NCI-H2227 treated with DMSO at 0.1 percent for 48 hours (cell line): ENCODE measurements around the gene HAUS7.

Experiments
- DNase-seq: peaks from one replicate; lab custom pipeline; 2025; lab: John Stamatoyannopoulos, UW

The HAUS7 gene

GRCh38 chrX:153456161-153456560 is 14.2 kb downstream of the HAUS7 start:
- no peak for DNase-seq

- DNase-seq: no peak
These were observed 14.8 kb downstream of the HAUS7 start for GRCh38 chrX:153455571-153455970.

- no peak for DNase-seq
These were observed 15.3 kb downstream of the HAUS7 start for GRCh38 chrX:153454901-153455550.

- DNase-seq: no peak
These were observed 19.5 kb downstream of the HAUS7 start for GRCh38 chrX:153450949-153451277.

GRCh38 chrX:153450114-153450948 is 20.0 kb downstream of the HAUS7 start:
- no peak for DNase-seq

- DNase-seq: no peak
These were observed 20.8 kb downstream of the HAUS7 start for GRCh38 chrX:153449368-153450113.

GRCh38 chrX:153448556-153449367 is 21.6 kb downstream of the HAUS7 start:
- no peak for DNase-seq

- no peak for DNase-seq
These were observed 22.8 kb downstream of the HAUS7 start for GRCh38 chrX:153447581-153447960.

GRCh38 chrX:153446950-153447580 is 23.3 kb downstream of the HAUS7 start:
- DNase-seq: no peak

GRCh38 chrX:153446636-153446936 is 23.8 kb downstream of the HAUS7 start:
- DNase-seq: no peak

- no peak for DNase-seq
These were observed 24.3 kb downstream of the HAUS7 start, which contains the start of gene TREX2 for GRCh38 chrX:153445856-153446635. TSS of gene TREX2 (minus strand) at chrX:153446056. CDS start at chrX:153445430, 626 bp downstream.

- DNase-seq: no peak
These were observed 25.1 kb downstream of the HAUS7 start for GRCh38 chrX:153445106-153445855.

GRCh38 chrX:153444333-153445011 is 25.9 kb downstream of the HAUS7 start:
- no peak for DNase-seq

- no peak for DNase-seq
These were observed 26.7 kb downstream of the HAUS7 start for GRCh38 chrX:153443476-153444332.

GRCh38 chrX:153442463-153442862 is 27.9 kb downstream of the HAUS7 start:
- no peak for DNase-seq

- no peak for DNase-seq
These were observed 28.4 kb downstream of the HAUS7 start for GRCh38 chrX:153441981-153442380.

- DNase-seq: no peak
These were observed 29.1 kb downstream of the HAUS7 start for GRCh38 chrX:153441296-153441695.

- no peak for DNase-seq
These were observed 29.7 kb downstream of the HAUS7 start for GRCh38 chrX:153440556-153441135.
